Measurements from ENCODE around the gene PON2. TPM values are rescaled to one million over a fixed set of nuclear protein-coding genes. Genes with fewer than 3 reads are reported as not detected.

The PON2 gene
- total RNA-seq, 2 donors from 2014 or later: 49.7 to 76.2 TPM

GRCh38 chr7:95472581-95473161, 37.8 kb upstream of the PON2 start:
- H3K4me1 ChIP-seq (ENCODE audit: control insufficient read depth in 1 of 2, low read depth in 2 of 2): no peaks in the 10 kb centered on the region
- DNase-seq (ENCODE audit: low spot score): no peak
- H3K27me3 ChIP-seq (replicated peaks; ENCODE audit: insufficient read depth): no peaks in the 10 kb centered on the region
- no peak for ATAC-seq (ENCODE audit: insufficient number of reproducible peaks, low FRiP score, low read depth)
- no peak for TF ChIP-seq CTCF (IDR thresholded peaks at IDR 0.05)
- H3K4me3 ChIP-seq: no peak overlapping the region
- no peak overlapping the region for H3K27ac ChIP-seq
- no peaks in the 10 kb centered on the region for H3K36me3 ChIP-seq
- no peaks in the 10 kb centered on the region for H3K9me3 ChIP-seq

DNA sequence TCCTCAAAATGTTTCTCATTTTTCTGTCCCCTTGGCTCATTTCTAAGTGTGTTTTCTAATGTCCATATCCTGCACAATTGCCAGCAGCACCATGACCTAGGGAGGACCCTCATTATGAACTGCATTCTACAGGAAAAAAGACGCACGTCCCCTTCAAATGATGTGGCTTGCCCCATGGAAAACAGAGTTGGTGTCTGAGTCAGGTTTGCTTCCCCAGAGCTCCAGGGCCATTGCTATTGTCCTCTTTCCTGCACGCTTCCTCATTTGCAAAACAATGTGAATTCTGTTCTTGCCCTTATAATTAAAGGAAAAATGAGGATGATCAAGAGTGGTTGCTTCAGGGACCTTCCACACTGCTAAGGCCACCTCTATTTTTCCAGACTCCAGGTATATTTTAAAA, 36.2 kb upstream of the PON2 start:
- H3K4me3 ChIP-seq: no peak overlapping the region
- H3K27ac ChIP-seq: no peak overlapping the region
- H3K27me3 ChIP-seq (replicated peaks; ENCODE audit: insufficient read depth): no peaks in the 10 kb centered on the region
- H3K4me1 ChIP-seq (ENCODE audit: control insufficient read depth in 1 of 2, low read depth in 2 of 2): no peaks in the 10 kb centered on the region
- no peaks in the 10 kb centered on the region for H3K9me3 ChIP-seq
- DNase-seq (ENCODE audit: low spot score) (no peak), ATAC-seq (ENCODE audit: insufficient number of reproducible peaks, low FRiP score, low read depth) (no peak)
- TF ChIP-seq CTCF (IDR thresholded peaks at IDR 0.05): no peak
- no peaks in the 10 kb centered on the region for H3K36me3 ChIP-seq

- H3K4me1 ChIP-seq (ENCODE audit: control insufficient read depth in 1 of 2, low read depth in 2 of 2): no peaks in the 10 kb centered on the region
- no peak for ATAC-seq (ENCODE audit: insufficient number of reproducible peaks, low FRiP score, low read depth)
- no peak overlapping the region for H3K4me3 ChIP-seq
- DNase-seq (ENCODE audit: low spot score): no peak
- no peak overlapping the region for H3K27ac ChIP-seq
- H3K27me3 ChIP-seq (replicated peaks; ENCODE audit: insufficient read depth): no peaks in the 10 kb centered on the region
- no peaks in the 10 kb centered on the region for H3K36me3 ChIP-seq
- no peaks in the 10 kb centered on the region for H3K9me3 ChIP-seq
- no peak for TF ChIP-seq CTCF (IDR thresholded peaks at IDR 0.05)
Observed at GRCh38 chr7:95470452-95470851, 35.6 kb upstream of the PON2 start.

GRCh38 chr7:95469848-95470247, 35.0 kb upstream of the PON2 start:
- no peak for TF ChIP-seq CTCF (IDR thresholded peaks at IDR 0.05)
- Histone ChIP-seq H3K36me3 (no peaks in the 10 kb centered on the region), H3K9me3 (no peaks in the 10 kb centered on the region), H3K4me1 (ENCODE audit: control insufficient read depth in 1 of 2, low read depth in 2 of 2) (no peaks in the 10 kb centered on the region), H3K27ac (no peak overlapping the region), H3K27me3 (replicated peaks; ENCODE audit: insufficient read depth) (no peaks in the 10 kb centered on the region), H3K4me3 (no peak overlapping the region)
- DNase-seq (ENCODE audit: low spot score) (no peak), ATAC-seq (ENCODE audit: insufficient number of reproducible peaks, low FRiP score, low read depth) (no peak)

DNA sequence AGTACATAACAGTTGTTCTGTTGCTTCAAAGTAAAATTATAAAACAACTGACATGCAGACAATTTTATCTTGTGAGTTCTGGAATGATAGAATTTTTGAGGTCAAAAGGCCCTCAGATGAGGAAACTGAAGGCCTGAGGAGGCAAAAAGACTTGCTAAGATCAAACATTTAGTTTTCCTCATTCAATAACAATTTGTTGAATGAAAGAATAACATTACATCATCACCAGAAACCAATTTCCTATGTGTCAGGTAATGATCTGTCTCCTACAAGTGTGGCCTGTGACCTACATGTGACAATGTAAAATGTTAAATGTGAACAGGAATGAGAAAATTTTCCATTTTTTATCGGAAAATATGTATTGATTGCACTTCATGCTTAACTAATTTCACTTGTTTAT, 34.4 kb upstream of the PON2 start:
- H3K27ac ChIP-seq: no peak overlapping the region
- H3K9me3 ChIP-seq: no peaks in the 10 kb centered on the region

More for the DNA sequence above, 34.4 kb upstream of the PON2 start:
- no peaks in the 10 kb centered on the region for H3K36me3 ChIP-seq
- no peak for TF ChIP-seq CTCF (IDR thresholded peaks at IDR 0.05)
- no peak for ATAC-seq (ENCODE audit: insufficient number of reproducible peaks, low FRiP score, low read depth)
- H3K4me3 ChIP-seq: no peak overlapping the region
- no peak for DNase-seq (ENCODE audit: low spot score)
- no peaks in the 10 kb centered on the region for H3K4me1 ChIP-seq (ENCODE audit: control insufficient read depth in 1 of 2, low read depth in 2 of 2)
- no peaks in the 10 kb centered on the region for H3K27me3 ChIP-seq (replicated peaks; ENCODE audit: insufficient read depth)
